ENCODE measurements around the gene DHRS4L2. TPM values are rescaled to one million over a fixed set of nuclear protein-coding genes. Genes with fewer than 3 reads are reported as not detected.
"Not testable (repeated sequence)": the region's sequence is repeated elsewhere in the genome, so short reads cannot be mapped to it uniquely, and the experiment has no call there.

DHRS4L2 gene
- polyA plus RNA-seq, 6 donors from 2014 or later, result 8.6 to 18.3 (median 16.9) TPM

GRCh38 chr14:24037658-24038037 is 48.9 kb downstream of the DHRS4L2 start:
- DNase-seq (no peak), ATAC-seq (ENCODE audit: low read depth in 2 of 2) (no peak)
- no peaks in the 10 kb centered on the region for H3K36me3 Mint-ChIP-seq
- peaks cover 0 to 5% (median 0%) of the 10 kb centered on the region in 3 donors for H3K27me3 Mint-ChIP-seq
- H3K4me3 Mint-ChIP-seq, result peak overlapping the region in 1 of 8 donors; percentile 96
- peaks cover 5 to 12% (median 9%) of the 10 kb centered on the region in 3 donors for H3K4me1 Mint-ChIP-seq
- H3K9me3 Mint-ChIP-seq, result peaks cover 0 to 5% (median 4%) of the 10 kb centered on the region in 7 donors
- peak overlapping the region in 2 of 6 donors; percentile 32 to 65 for H3K27ac Mint-ChIP-seq

DNA sequence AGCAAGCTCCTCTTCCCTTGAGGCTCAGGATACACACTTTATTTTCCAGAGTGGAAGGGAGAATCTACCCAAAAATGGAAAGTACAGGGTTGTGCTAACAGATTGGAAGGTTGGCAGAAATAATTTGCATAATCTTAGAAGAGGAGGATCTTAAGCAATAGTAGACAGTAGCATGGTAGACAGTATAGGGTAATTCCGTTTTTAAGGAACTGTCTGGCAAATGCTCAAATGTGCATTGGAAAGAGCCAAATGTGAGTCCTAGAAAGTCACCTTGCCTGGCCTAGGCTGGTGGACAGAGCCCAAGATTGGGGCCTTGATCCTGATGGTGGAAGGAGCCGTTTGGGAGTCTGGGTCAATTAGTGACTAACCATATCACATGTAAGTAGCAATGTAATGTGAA is 50.0 kb downstream of the DHRS4L2 start:
- H3K9me3 Mint-ChIP-seq, result no peaks in the 10 kb centered on the region
- H3K4me3 Mint-ChIP-seq, result peak overlapping the region in 1 of 8 donors; percentile 66
- no peak for DNase-seq
- H3K36me3 Mint-ChIP-seq, result no peaks in the 10 kb centered on the region
- H3K27me3 Mint-ChIP-seq, result peaks cover 0 to 5% (median 0%) of the 10 kb centered on the region in 3 donors
- peaks cover 5 to 12% (median 9%) of the 10 kb centered on the region in 3 donors for H3K4me1 Mint-ChIP-seq
- ATAC-seq (ENCODE audit: low read depth in 2 of 2), result no peak
- H3K27ac Mint-ChIP-seq, result no peak overlapping the region

DNA sequence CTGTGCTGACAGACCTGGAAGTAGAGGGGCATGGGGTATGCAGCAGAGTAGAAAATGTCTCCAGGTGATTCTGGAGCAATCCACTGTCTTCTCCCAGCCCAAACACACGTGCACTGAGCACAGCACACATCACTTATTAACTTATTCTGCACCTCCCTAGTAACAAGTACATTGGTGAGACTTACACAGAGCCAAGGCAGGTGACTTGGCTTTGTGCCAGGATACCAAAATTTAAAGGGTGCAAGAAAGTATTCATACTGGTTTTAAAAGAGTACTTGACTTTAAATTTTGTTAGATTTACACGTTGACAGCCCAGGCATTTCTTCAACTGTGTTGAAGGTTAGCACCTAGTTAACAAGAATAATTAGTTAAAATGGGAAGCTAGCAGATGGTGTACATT is 52.0 kb downstream of the DHRS4L2 start:
- Mint-ChIP-seq H3K36me3 (no peaks in the 10 kb centered on the region), H3K4me3 (no peak overlapping the region), H3K27me3 (peaks cover 0 to 5% (median 4%) of the 10 kb centered on the region in 3 donors), H3K9me3 (no peaks in the 10 kb centered on the region), H3K27ac (peak overlapping the region in 1 of 6 donors; percentile 82), H3K4me1 (peaks cover 5 to 12% (median 9%) of the 10 kb centered on the region in 3 donors)
- ATAC-seq (ENCODE audit: low read depth in 2 of 2) (no peak), DNase-seq (no peak)

GRCh38 chr14:24042746-24043145 is 54.0 kb downstream of the DHRS4L2 start:
- Mint-ChIP-seq H3K4me1 (no peaks in the 10 kb centered on the region), H3K4me3 (no peak overlapping the region), H3K27ac (no peak overlapping the region), H3K36me3 (no peaks in the 10 kb centered on the region), H3K27me3 (peaks cover 0 to 5% (median 0%) of the 10 kb centered on the region in 3 donors), H3K9me3 (no peaks in the 10 kb centered on the region)
- ATAC-seq (ENCODE audit: low read depth in 2 of 2) (no peak), DNase-seq (no peak)

DNA sequence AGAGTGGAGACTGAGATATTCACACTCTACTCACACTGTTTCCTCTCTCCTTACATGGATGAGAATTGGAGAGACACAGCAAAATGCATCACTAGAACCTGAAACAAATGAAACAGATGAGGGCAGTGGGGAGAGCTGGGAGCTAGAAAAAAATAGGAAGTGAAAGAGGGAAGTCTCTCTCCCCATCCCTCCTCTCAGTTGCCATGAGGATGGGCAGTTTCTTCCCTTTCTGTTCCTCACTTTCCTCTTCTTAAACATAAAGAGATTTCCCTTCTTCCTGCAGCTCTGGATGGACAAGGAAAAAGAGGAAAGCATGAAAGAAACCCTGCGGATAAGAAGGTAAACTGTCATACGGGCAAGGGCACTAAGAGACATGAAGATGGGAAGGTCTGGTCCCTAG is 60.3 kb downstream of the DHRS4L2 start:
- not testable (repeated sequence) for H3K36me3 Mint-ChIP-seq, H3K9me3 Mint-ChIP-seq
- DNase-seq (peak; percentile 25), ATAC-seq (ENCODE audit: low read depth in 2 of 2) (peak; percentile 56 to 68)
- Mint-ChIP-seq H3K4me1 (peaks cover 35 to 46% (median 46%) of the 10 kb centered on the region in 3 donors), H3K4me3 (peak overlapping the region in 7 of 8 donors; percentile 2 to 68 (median 42)), H3K27ac (peak overlapping the region in 3 of 6 donors; percentile 40 to 69 (median 60)), H3K27me3 (peaks cover 8 to 19% (median 12%) of the 10 kb centered on the region in 3 donors)

DNA sequence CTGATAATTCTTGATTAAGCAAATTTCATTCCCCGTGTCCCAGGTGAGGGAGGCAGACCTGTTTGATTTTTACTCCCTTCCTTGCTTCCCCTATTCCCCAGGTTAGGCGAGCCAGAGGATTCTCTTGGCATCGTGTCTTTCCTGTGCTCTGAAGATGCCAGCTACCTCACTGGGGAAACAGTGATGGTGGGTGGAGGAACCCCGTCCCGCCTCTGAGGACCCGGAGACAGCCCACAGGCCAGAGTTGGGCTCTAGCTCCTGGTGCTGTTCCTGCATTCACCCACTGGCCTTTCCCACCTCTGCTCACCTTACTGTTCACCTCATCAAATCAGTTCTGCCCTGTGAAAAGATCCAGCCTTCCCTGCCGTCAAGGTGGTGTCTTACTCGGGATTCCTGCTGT is 62.0 kb downstream of the DHRS4L2 start:
- ATAC-seq (ENCODE audit: low read depth in 2 of 2); H3K9me3 Mint-ChIP-seq; H3K36me3 Mint-ChIP-seq; DNase-seq: not testable (repeated sequence)
- H3K27me3 Mint-ChIP-seq, result peaks cover 13 to 31% (median 21%) of the 10 kb centered on the region in 3 donors
- peaks cover 35 to 46% (median 46%) of the 10 kb centered on the region in 3 donors for H3K4me1 Mint-ChIP-seq
- H3K27ac Mint-ChIP-seq, result peak overlapping the region in 3 of 6 donors; percentile 12 to 74 (median 28)
- peak overlapping the region; percentile 79 to 95 (median 86) for H3K4me3 Mint-ChIP-seq

DNA sequence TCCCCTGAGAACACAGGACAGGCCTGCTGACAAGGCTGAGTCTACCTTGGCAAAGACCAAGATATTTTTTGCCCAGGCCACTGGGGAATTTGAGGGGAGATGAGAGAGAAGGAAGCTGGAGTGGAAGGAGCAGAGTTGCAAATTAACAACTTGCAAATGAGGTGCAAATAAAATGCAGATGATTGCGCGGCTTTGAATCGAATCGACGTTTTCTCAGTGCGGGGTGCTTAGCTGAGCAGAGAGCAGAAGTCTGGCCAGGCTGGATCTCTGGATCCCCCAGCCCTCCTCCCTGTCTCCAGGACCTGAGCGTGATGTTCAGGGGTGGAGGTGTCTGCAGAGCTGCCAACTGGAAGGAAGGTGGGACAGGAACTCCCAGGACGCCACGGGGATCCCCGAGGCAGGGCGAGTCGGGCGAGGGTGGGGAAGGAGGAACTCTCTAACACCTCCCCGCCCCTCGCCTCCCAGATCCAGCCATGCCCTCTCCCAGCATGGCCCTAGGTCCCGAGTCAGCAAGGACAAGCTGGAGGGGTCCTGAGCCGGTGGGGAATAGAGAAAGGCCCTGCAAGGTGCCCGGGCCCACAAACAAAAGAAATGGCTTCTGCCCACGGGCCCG is 62.6 kb downstream of the DHRS4L2 start:
- Mint-ChIP-seq H3K4me3 (peak overlapping the region; percentile 79 to 95 (median 86)), H3K4me1 (peaks cover 35 to 46% (median 46%) of the 10 kb centered on the region in 3 donors), H3K9me3 (no peaks in the 10 kb centered on the region), H3K36me3 (no peaks in the 10 kb centered on the region), H3K27me3 (peaks cover 13 to 33% (median 23%) of the 10 kb centered on the region in 3 donors), H3K27ac (peak overlapping the region in 4 of 6 donors; percentile 28 to 94 (median 80))
- DNase-seq (no peak), ATAC-seq (ENCODE audit: low read depth in 2 of 2) (peak; percentile 16 to 17)

DNA sequence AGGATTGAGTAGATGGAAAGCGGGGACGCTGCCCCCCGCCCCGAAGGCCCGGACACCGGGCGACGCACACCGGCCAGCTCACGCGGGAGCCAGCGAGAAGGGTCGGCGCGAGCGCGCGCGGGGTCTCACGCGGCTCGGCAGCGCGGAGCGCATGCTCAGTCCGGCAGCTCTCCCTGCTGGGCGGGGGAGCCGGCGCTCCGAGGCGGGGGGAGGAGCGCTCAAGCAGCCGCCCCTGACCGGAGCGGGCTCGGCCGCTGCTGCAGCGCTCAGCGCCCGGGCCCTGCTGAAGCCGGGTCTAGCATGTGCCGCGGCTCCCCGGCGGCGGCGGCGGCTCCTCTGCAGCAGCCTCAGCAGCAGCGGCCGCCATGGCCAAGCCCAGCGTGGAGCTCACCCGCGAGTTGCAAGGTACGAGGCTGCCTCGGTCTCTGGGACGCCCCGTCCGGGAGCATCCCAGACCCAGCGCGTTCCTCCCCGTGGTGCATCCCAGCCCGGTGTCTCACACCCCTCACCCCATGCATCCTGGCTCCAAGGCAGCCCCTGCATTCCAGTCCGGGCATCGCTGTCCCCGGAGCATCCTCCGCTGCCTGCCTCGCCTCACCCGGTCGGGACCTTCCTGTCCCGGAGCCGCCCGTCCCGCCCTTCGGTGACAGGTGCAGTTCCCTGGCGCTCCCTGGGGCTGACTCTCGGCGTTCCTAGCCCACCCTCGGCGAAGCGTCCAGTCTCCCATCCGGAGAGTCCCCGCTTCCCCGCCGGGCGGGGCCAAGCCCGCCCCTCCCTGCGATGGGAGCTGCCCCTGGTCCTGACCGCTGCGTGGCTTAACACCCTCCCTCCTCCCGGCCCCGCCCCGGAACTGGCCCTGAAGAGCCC is 63.3 kb downstream of the DHRS4L2 start, which contains the start of gene CARMIL3:
TSS of gene CARMIL3 (plus strand) at position 221 of the 867 bp plus-strand sequence. CDS start at position 366, 145 bp downstream.
- H3K4me1 Mint-ChIP-seq, result peaks cover 35 to 46% (median 46%) of the 10 kb centered on the region in 3 donors
- peak; percentile 72 to 79 for ATAC-seq (ENCODE audit: low read depth in 2 of 2)
- peak within 1 kb of the TSS in 4 of 6 donors; percentile 28 to 94 (median 80) for H3K27ac Mint-ChIP-seq
- peak within 1 kb of the TSS; percentile 82 to 95 (median 87) for H3K4me3 Mint-ChIP-seq
- DNase-seq, result peak; percentile 61
- H3K36me3 Mint-ChIP-seq, result no peaks in the 10 kb centered on the region
- H3K9me3 Mint-ChIP-seq, result no peaks in the 10 kb centered on the region
- peaks cover 13 to 39% (median 30%) of the 10 kb centered on the region in 3 donors for H3K27me3 Mint-ChIP-seq

DNA sequence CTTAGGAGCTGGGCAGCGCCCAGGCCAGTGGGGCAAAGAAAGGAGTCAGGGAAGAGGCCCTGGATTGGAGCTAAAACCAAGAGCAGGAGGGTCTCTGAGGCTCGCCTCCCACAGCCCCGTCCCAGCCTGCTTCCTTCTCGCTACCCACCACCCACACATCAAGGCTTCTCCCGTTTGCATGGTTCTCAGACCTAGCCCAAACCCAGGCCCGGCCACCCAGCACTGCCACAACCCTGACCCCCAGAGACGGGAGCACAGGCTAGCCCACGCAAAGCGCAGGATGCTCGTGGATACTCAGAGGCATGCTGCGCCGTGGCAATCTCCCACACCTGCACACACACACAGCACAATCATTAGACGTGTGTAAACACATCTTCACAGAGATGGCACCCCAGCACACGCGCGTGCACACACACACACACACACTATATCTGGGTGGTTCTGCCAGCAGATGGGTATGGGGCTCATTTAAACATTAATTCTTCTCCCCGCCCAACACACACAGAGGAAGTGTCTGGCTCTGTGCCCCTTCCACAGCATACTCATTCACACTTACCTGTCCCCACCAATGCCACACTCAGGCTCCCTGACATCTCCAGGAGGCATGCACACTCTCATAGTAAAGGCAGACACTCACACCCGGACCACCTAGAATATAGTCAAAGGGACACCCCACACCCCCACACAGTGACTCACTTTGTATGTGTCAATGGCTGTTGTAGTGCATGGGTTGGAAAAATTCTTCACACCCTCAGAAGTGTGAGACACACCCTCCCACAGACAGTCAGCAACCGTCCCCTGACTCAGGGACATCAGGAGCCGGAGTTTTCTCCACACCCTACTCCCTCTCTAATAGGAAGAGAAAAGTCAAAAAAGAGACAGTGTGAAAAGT is 64.2 kb downstream of the DHRS4L2 start:
- DNase-seq (no peak), ATAC-seq (ENCODE audit: low read depth in 2 of 2) (no peak)
- peak overlapping the region; percentile 71 to 90 (median 84) for H3K4me3 Mint-ChIP-seq
- peaks cover 35 to 47% (median 46%) of the 10 kb centered on the region in 3 donors for H3K4me1 Mint-ChIP-seq
- H3K9me3 Mint-ChIP-seq, result no peaks in the 10 kb centered on the region
- peaks cover 13 to 39% (median 30%) of the 10 kb centered on the region in 3 donors for H3K27me3 Mint-ChIP-seq
- H3K27ac Mint-ChIP-seq, result peak overlapping the region in 1 of 6 donors; percentile 19
- H3K36me3 Mint-ChIP-seq, result no peaks in the 10 kb centered on the region

DNA sequence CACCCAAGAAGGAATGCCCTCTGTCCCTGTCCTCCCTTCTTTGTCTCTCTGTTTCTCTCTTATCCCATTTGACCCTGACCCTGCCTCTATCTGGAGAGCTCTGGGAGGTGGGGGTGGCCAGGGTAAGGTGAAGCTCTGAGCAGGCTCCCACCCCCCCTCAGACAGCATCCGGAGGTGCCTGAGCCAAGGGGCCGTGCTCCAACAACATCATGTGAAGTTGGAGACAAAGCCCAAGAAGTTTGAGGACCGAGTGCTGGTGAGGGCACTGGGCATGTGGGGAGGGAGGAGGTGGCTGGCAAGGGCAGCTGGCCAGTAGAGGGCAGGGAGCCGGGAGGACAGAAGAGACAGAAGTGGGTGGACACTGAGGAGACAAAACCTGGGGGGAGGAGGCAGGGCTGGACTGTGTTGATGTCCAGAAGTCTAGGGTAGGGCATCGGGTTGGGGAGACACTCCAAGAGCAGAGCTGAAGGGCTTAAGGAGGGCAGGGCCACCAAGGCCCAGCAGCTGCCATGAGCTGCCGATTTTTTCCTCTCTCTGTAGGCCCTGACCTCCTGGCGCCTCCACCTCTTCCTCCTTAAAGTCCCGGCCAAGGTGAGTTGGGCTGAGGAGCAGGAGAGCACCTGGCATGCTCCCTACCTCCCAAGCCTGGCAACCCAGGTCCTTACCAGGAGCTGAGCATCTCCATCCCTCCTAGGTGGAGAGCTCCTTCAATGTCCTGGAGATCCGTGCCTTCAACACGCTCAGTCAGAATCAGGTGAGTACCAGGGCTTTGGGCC is 65.0 kb downstream of the DHRS4L2 start:
- DNase-seq (no peak), ATAC-seq (ENCODE audit: low read depth in 2 of 2) (no peak)
- H3K36me3 Mint-ChIP-seq, result no peaks in the 10 kb centered on the region
- H3K27ac Mint-ChIP-seq, result peak overlapping the region in 1 of 6 donors; percentile 26
- H3K9me3 Mint-ChIP-seq, result no peaks in the 10 kb centered on the region
- H3K4me3 Mint-ChIP-seq, result peak overlapping the region; percentile 46 to 85 (median 78)
- peaks cover 33 to 45% (median 43%) of the 10 kb centered on the region in 3 donors for H3K4me1 Mint-ChIP-seq
- peaks cover 17 to 39% (median 30%) of the 10 kb centered on the region in 3 donors for H3K27me3 Mint-ChIP-seq

- H3K27me3 Mint-ChIP-seq, result peaks cover 17 to 39% (median 30%) of the 10 kb centered on the region in 3 donors
- DNase-seq (no peak), ATAC-seq (ENCODE audit: low read depth in 2 of 2) (no peak)
- no peaks in the 10 kb centered on the region for H3K9me3 Mint-ChIP-seq
- peak overlapping the region in 1 of 6 donors; percentile 26 for H3K27ac Mint-ChIP-seq
- peaks cover 28 to 39% (median 38%) of the 10 kb centered on the region in 3 donors for H3K4me1 Mint-ChIP-seq
- H3K36me3 Mint-ChIP-seq, result no peaks in the 10 kb centered on the region
- peak overlapping the region in 3 of 8 donors; percentile 18 to 85 (median 44) for H3K4me3 Mint-ChIP-seq
These were observed 65.6 kb downstream of the DHRS4L2 start for GRCh38 chr14:24054324-24054641.

DNA sequence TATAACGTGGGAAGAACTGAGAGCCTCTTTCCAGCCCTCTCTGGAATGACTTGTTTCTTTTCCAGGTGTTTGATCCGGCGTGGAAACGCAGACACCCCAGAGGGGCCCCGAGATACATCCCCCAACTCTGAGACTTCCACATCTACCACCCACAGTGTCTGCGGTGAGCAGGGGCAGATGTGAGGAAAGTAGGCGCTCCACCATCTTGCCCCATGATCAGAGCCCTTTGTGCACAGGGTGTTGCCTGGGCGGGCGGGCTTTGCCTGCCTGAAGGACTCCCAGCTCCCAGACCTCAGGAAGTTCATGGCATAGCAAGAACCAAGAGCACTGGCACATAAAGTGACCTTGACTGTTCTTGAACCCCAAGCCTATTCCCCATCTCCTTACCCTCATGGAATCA is 65.9 kb downstream of the DHRS4L2 start:
- H3K4me1 Mint-ChIP-seq, result peaks cover 25 to 36% (median 34%) of the 10 kb centered on the region in 3 donors
- no peak overlapping the region for H3K27ac Mint-ChIP-seq
- DNase-seq, result no peak
- peak overlapping the region in 1 of 8 donors; percentile 42 for H3K4me3 Mint-ChIP-seq
- no peaks in the 10 kb centered on the region for H3K36me3 Mint-ChIP-seq
- no peak for ATAC-seq (ENCODE audit: low read depth in 2 of 2)
- H3K9me3 Mint-ChIP-seq, result no peaks in the 10 kb centered on the region
- peaks cover 17 to 39% (median 30%) of the 10 kb centered on the region in 3 donors for H3K27me3 Mint-ChIP-seq
